22Rv1 (cell line): ENCODE measurements around the gene CES5A.

Source experiments
- ZFX ChIP-seq: fragments of 450-650 bp; IDR thresholded peaks from 2 replicates; pipeline ENCODE4 v1.6.1; 2017; ENCODE audit warnings: antibody characterized with exemption, borderline replicate concordance
- TF ChIP-seq, protein P1 (sequence below): fragments of 450-650 bp; IDR thresholded peaks from 2 replicates; pipeline ENCODE4 v1.5.1; 2017; ENCODE audit warnings: mild to moderate bottlenecking

DNA sequence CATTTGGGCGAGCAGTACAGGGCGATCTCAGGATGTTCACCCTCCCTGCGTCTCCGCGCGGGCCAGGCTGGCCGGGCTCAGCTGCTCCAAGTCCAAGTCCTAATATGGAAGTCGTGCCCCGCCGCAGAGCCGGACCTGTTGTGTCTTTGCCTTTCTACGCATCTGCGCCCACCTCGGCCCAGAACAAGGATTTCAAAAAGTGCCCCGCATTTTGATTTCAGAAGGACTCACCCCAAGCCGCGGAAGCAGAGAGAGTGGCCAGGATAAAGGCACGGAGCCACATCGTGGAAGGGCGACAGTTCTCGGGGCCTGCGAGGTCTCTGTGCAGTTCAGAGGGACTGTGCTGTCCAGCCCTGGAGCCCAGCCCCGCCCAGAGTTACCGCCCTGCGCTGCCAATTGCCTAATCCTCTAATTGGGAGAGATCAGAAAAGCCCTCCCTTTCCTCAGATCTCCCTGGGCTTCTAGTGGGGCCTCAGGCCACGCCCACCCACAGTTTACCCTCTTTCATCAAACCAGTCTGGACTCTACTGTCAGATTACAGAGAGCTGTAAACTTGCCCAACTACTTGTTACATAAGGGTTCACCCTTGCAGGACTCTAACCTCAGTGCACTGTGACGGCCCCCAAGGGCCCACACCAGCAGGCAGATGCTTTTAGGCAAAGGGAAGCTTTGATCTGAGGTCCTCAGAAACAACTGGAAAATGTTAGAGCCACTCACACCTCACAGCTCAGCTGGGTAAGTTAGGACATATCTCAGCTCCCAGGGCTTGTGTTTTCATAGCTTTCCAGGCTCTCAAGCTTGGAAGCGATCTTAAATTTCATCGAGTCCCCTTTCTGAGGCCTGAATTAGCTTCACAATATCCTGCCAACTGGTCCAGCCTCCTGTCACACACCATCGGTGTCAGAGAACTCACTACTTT lies 42.1 kb downstream of the CES5A start, which contains the start of gene CES1:
- TF ChIP-seq ZFX: no peak
- TF ChIP-seq, protein P1, sequence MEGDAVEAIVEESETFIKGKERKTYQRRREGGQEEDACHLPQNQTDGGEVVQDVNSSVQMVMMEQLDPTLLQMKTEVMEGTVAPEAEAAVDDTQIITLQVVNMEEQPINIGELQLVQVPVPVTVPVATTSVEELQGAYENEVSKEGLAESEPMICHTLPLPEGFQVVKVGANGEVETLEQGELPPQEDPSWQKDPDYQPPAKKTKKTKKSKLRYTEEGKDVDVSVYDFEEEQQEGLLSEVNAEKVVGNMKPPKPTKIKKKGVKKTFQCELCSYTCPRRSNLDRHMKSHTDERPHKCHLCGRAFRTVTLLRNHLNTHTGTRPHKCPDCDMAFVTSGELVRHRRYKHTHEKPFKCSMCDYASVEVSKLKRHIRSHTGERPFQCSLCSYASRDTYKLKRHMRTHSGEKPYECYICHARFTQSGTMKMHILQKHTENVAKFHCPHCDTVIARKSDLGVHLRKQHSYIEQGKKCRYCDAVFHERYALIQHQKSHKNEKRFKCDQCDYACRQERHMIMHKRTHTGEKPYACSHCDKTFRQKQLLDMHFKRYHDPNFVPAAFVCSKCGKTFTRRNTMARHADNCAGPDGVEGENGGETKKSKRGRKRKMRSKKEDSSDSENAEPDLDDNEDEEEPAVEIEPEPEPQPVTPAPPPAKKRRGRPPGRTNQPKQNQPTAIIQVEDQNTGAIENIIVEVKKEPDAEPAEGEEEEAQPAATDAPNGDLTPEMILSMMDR: no peak
